ENCODE data around the gene FBXL7. TPM values are rescaled to one million over a fixed set of nuclear protein-coding genes. Genes with fewer than 3 reads are reported as not detected.

Gene FBXL7
- polyA plus RNA-seq, 1 donor from 2014 or later = 0.24 TPM

GRCh38 chr5:15938961-15939360 lies 439.0 kb downstream of the FBXL7 start:
- Histone ChIP-seq H4K20me1 (ENCODE audit: insufficient read depth) (no peaks in the 10 kb centered on the region), H3F3A (ENCODE audit: insufficient read depth, low read length, poor library complexity, severe bottlenecking) (no peaks in the 10 kb centered on the region), H3K9ac (ENCODE audit: low read length) (no peak overlapping the region), H3K4me2 (ENCODE audit: low read length) (no peak overlapping the region), H3K9me3 (ENCODE audit: low read length) (no peaks in the 10 kb centered on the region), H3K27me3 (ENCODE audit: insufficient read depth, low read depth, low read length) (no peaks in the 10 kb centered on the region), H3K79me2 (replicated peaks; ENCODE audit: insufficient read depth, low read length) (no peaks in the 10 kb centered on the region), H3K4me3 (ENCODE audit: low read length) (no peak overlapping the region), H3K27ac (ENCODE audit: low read length) (no peak overlapping the region), H2AFZ (ENCODE audit: low read depth, low read length) (no peak overlapping the region), H3K9me2 (ENCODE audit: insufficient read depth, low read length) (no peaks in the 10 kb centered on the region), H3K36me3 (ENCODE audit: insufficient read depth, low read length) (peaks cover 5% of the 10 kb centered on the region)
- TF ChIP-seq TAF1 (IDR thresholded peaks at IDR 0.05; ENCODE audit: low read depth) (no peak), REST (IDR thresholded peaks at IDR 0.05; ENCODE audit: borderline replicate concordance) (no peak), CTCF (IDR thresholded peaks at IDR 0.05; ENCODE audit: poor library complexity, severe bottlenecking) (no peak), SMC3 (conservative IDR thresholded peaks at IDR 0.05; ENCODE audit: poor library complexity) (no peak), POLR2AphosphoS5 (IDR thresholded peaks at IDR 0.05) (no peak), EP300 (conservative IDR thresholded peaks at IDR 0.05; ENCODE audit: poor library complexity, severe bottlenecking) (no peak), EZH2 (IDR thresholded peaks at IDR 0.05; ENCODE audit: borderline replicate concordance, insufficient read depth, low read length, poor library complexity, severe bottlenecking) (no peak), RAD21 (conservative IDR thresholded peaks at IDR 0.05) (no peak), MXI1 (conservative IDR thresholded peaks at IDR 0.05; ENCODE audit: poor library complexity, severe bottlenecking) (no peak)

- TF ChIP-seq CTCF (IDR thresholded peaks at IDR 0.05; ENCODE audit: poor library complexity, severe bottlenecking) = no peak
- no peak for TF ChIP-seq REST (IDR thresholded peaks at IDR 0.05; ENCODE audit: borderline replicate concordance)
- no peak for TF ChIP-seq SMC3 (conservative IDR thresholded peaks at IDR 0.05; ENCODE audit: poor library complexity)
- no peak for TF ChIP-seq POLR2AphosphoS5 (IDR thresholded peaks at IDR 0.05)
- no peak for TF ChIP-seq TAF1 (IDR thresholded peaks at IDR 0.05; ENCODE audit: low read depth)
- no peak for TF ChIP-seq MXI1 (conservative IDR thresholded peaks at IDR 0.05; ENCODE audit: poor library complexity, severe bottlenecking)
- no peak for TF ChIP-seq EZH2 (IDR thresholded peaks at IDR 0.05; ENCODE audit: borderline replicate concordance, insufficient read depth, low read length, poor library complexity, severe bottlenecking)
- no peak for TF ChIP-seq RAD21 (conservative IDR thresholded peaks at IDR 0.05)
- TF ChIP-seq EP300 (conservative IDR thresholded peaks at IDR 0.05; ENCODE audit: poor library complexity, severe bottlenecking) = no peak
- no peaks in the 10 kb centered on the region for H4K20me1 ChIP-seq (ENCODE audit: insufficient read depth)
- H3K9me3 ChIP-seq (ENCODE audit: low read length) = no peaks in the 10 kb centered on the region
- H3K4me2 ChIP-seq (ENCODE audit: low read length) = no peak overlapping the region
- no peak overlapping the region for H3K27ac ChIP-seq (ENCODE audit: low read length)
- no peaks in the 10 kb centered on the region for H3K9me2 ChIP-seq (ENCODE audit: insufficient read depth, low read length)
- peaks cover 5% of the 10 kb centered on the region for H3K36me3 ChIP-seq (ENCODE audit: insufficient read depth, low read length)
- no peak overlapping the region for H3K9ac ChIP-seq (ENCODE audit: low read length)
- H3K27me3 ChIP-seq (ENCODE audit: insufficient read depth, low read depth, low read length) = no peaks in the 10 kb centered on the region
- H2AFZ ChIP-seq (ENCODE audit: low read depth, low read length) = no peak overlapping the region
- no peaks in the 10 kb centered on the region for H3F3A ChIP-seq (ENCODE audit: insufficient read depth, low read length, poor library complexity, severe bottlenecking)
- H3K4me3 ChIP-seq (ENCODE audit: low read length) = no peak overlapping the region
- H3K79me2 ChIP-seq (replicated peaks; ENCODE audit: insufficient read depth, low read length) = no peaks in the 10 kb centered on the region
Measured at GRCh38 chr5:15940905-15941304, 440.9 kb downstream of the FBXL7 start.
